Thyroid gland (tissue), 4 donors: ENCODE results near the gene SLC8B1.

Experiments used
- POLR2A ChIP-seq, 2 donors: fragments of 450-650 bp; IDR thresholded peaks; one replicate each; pipeline ENCODE4 v1.6.1; 2017; ENCODE audit warnings: antibody characterized with exemption in 2 of 2, mild to moderate bottlenecking in 2 of 2, moderate library complexity in 1 of 2
- TF ChIP-seq, protein P1 (sequence below), 6 experiments: fragments of 200-600 bp in 3 of 6; fragments of 450-650 bp in 3 of 6; sonication (generic) in 3 of 6; IDR thresholded peaks; one replicate each; pipeline ENCODE4 v1.5.1; 2016 to 2019; ENCODE audit warnings: antibody characterized with exemption in 6 of 6, mild to moderate bottlenecking in 2 of 6, inconsistent platforms in 1 of 6, moderate library complexity in 1 of 6

DNA sequence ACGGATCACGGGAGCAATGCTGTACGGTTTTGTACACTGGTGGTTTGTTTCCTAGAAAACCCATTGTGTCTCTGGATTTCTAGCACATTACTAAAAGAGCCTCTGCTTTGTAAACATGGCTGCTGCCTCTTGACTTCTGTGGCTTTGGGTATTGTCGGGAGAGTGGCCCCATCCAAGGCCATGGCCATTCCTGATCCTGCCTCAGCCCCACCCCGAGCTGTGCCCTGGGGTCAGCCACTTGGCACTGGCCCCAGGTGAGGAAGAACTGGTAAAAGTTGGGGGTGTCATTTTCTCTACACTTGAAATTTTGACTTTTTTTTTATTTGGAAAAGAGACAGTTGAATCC is 36.5 kb downstream of the SLC8B1 start:
- TF ChIP-seq, protein P1, sequence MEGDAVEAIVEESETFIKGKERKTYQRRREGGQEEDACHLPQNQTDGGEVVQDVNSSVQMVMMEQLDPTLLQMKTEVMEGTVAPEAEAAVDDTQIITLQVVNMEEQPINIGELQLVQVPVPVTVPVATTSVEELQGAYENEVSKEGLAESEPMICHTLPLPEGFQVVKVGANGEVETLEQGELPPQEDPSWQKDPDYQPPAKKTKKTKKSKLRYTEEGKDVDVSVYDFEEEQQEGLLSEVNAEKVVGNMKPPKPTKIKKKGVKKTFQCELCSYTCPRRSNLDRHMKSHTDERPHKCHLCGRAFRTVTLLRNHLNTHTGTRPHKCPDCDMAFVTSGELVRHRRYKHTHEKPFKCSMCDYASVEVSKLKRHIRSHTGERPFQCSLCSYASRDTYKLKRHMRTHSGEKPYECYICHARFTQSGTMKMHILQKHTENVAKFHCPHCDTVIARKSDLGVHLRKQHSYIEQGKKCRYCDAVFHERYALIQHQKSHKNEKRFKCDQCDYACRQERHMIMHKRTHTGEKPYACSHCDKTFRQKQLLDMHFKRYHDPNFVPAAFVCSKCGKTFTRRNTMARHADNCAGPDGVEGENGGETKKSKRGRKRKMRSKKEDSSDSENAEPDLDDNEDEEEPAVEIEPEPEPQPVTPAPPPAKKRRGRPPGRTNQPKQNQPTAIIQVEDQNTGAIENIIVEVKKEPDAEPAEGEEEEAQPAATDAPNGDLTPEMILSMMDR (IDR thresholded peaks at IDR 0.05): no peak
- no peak for TF ChIP-seq POLR2A (IDR thresholded peaks at IDR 0.05)
